SU-DHL-6 (cell line): ENCODE data around the gene CACTIN.
A peak's percentile ranks its signal among the peaks of the same experiment; 100 is the strongest.

Experiments used
- H2AFZ ChIP-seq: fragments of 200-600 bp; sonication (generic); 2 replicates; pipeline ENCODE4 v1.6.1; 2014; ENCODE audit warnings: low read depth, mild to moderate bottlenecking, moderate library complexity, mixed read lengths, antibody characterized with exemption, low read length; ENCODE audit not compliant: severe bottlenecking
- H3F3A ChIP-seq: fragments of 200-600 bp; shearing (Covaris generic); 2 replicates; pipeline ENCODE4 v1.6.0; 2016; ENCODE audit warnings: antibody characterized with exemption, mild to moderate bottlenecking; ENCODE audit not compliant: insufficient read depth
- H3K27ac ChIP-seq: fragments of 200-600 bp; sonication (generic); 2 replicates; pipeline ENCODE4 v1.5.1; 2016; ENCODE audit warnings: low read depth, mild to moderate bottlenecking, low read length, moderate library complexity, mixed read lengths
- H3K27me3 ChIP-seq: fragments of 200-600 bp; sonication (generic), shearing (Covaris generic); 2 replicates; pipeline ENCODE4 v1.6.0; 2014; ENCODE audit warnings: mild to moderate bottlenecking, low read length
- H3K36me3 ChIP-seq: fragments of 200-600 bp; sonication (generic); 2 replicates; pipeline ENCODE4 v1.6.1; 2014; ENCODE audit warnings: mild to moderate bottlenecking, low read length, mixed read lengths
- H3K4me2 ChIP-seq: fragments of 300-600, 200-600 bp; shearing (Covaris generic), sonication (generic); 2 replicates; pipeline ENCODE4 v1.6.0; 2014; ENCODE audit warnings: low read length, low read depth, mild to moderate bottlenecking; ENCODE audit not compliant: poor library complexity, severe bottlenecking
- H3K4me3 ChIP-seq: fragments of 200-600 bp; sonication (generic); 2 replicates; pipeline ENCODE4 v1.5.1; 2014; ENCODE audit warnings: antibody characterized with exemption, low read length, mild to moderate bottlenecking, mixed read lengths; ENCODE audit not compliant: insufficient read depth, poor library complexity, severe bottlenecking
- H3K79me2 ChIP-seq: fragments of 200-600 bp; sonication (generic); 2 replicates; pipeline ENCODE4 v1.6.1; 2014; ENCODE audit warnings: mild to moderate bottlenecking, low read length, moderate library complexity; ENCODE audit not compliant: insufficient read depth
- H3K9ac ChIP-seq: fragments of 200-600 bp; sonication (generic); 2 replicates; pipeline ENCODE4 v1.7.0; 2014; ENCODE audit warnings: mild to moderate bottlenecking, low read length
- H3K9me2 ChIP-seq: fragments of 200-600 bp; sonication (generic); replicated peaks from 2 replicates; pipeline ENCODE4 v1.6.1; 2014; ENCODE audit warnings: low read length; ENCODE audit not compliant: insufficient read depth
- H3K9me3 ChIP-seq: fragments of 200-600 bp; sonication (generic); 2 replicates; pipeline ENCODE4 v1.6.1; 2014; ENCODE audit warnings: low read length, mixed read lengths; ENCODE audit not compliant: insufficient read depth
- H4K20me1 ChIP-seq: fragments of 200-600 bp; sonication (generic); 2 replicates; pipeline ENCODE4 v1.6.1; 2014; ENCODE audit warnings: low read depth, mild to moderate bottlenecking, antibody characterized with exemption, low read length, moderate library complexity, mixed read lengths
- EZH2phosphoT487 ChIP-seq: fragments of 200-600 bp; sonication (generic), shearing (Covaris generic); conservative IDR thresholded peaks from 2 replicates; pipeline ENCODE4 v1.6.1; 2018; ENCODE audit warnings: mild to moderate bottlenecking, antibody characterized with exemption, low read length, moderate library complexity, mixed read lengths
- TF ChIP-seq, protein P1 (sequence below): fragments of 200-600 bp; sonication (generic); IDR thresholded peaks from one replicate; pipeline ENCODE4 v1.5.1; 2017; ENCODE audit warnings: antibody characterized with exemption, mild to moderate bottlenecking, low read length, moderate library complexity; ENCODE audit not compliant: insufficient read depth, poor library complexity, severe bottlenecking

Gene CACTIN

GRCh38 chr19:3618144-3618810, 8.3 kb downstream of the CACTIN start:
- Histone ChIP-seq H3K36me3 (no peaks in the 10 kb centered on the region), H3K4me2 (no peak overlapping the region), H3K79me2 (no peaks in the 10 kb centered on the region), H2AFZ (no peak overlapping the region), H3K27me3 (no peaks in the 10 kb centered on the region), H3F3A (no peaks in the 10 kb centered on the region), H3K9me3 (no peaks in the 10 kb centered on the region), H3K9ac (no peak overlapping the region), H3K9me2 (no peaks in the 10 kb centered on the region), H3K4me3 (no peak overlapping the region), H3K27ac (no peak overlapping the region), H4K20me1 (no peaks in the 10 kb centered on the region)
- TF ChIP-seq EZH2phosphoT487 = no peak
- TF ChIP-seq, protein P1, sequence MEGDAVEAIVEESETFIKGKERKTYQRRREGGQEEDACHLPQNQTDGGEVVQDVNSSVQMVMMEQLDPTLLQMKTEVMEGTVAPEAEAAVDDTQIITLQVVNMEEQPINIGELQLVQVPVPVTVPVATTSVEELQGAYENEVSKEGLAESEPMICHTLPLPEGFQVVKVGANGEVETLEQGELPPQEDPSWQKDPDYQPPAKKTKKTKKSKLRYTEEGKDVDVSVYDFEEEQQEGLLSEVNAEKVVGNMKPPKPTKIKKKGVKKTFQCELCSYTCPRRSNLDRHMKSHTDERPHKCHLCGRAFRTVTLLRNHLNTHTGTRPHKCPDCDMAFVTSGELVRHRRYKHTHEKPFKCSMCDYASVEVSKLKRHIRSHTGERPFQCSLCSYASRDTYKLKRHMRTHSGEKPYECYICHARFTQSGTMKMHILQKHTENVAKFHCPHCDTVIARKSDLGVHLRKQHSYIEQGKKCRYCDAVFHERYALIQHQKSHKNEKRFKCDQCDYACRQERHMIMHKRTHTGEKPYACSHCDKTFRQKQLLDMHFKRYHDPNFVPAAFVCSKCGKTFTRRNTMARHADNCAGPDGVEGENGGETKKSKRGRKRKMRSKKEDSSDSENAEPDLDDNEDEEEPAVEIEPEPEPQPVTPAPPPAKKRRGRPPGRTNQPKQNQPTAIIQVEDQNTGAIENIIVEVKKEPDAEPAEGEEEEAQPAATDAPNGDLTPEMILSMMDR = peak; percentile 90

DNA sequence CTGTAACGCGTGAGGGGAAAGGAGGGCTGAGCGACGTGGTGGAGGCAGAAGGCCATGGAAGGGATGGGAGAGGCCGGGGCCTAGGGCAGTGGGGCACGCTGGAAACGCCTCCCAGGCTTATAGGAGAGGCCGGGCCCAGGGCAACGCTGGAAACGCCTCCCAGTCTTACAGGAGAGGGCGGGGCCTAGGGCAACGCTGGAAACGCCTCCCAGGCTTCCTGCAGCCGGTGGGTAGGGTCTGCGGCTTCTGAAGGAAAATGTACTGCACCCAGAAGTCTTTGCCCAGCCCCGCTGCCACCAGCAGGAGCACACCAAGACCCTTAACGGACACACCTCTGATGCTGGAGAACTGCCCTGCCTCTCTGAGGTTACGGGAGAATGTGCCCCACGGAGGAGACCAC, 9.1 kb downstream of the CACTIN start:
- no peaks in the 10 kb centered on the region for H4K20me1 ChIP-seq
- no peak for TF ChIP-seq EZH2phosphoT487
- TF ChIP-seq, protein P1 = no peak
- no peaks in the 10 kb centered on the region for H3K36me3 ChIP-seq
- no peak overlapping the region for H3K9ac ChIP-seq
- H2AFZ ChIP-seq = no peak overlapping the region
- H3K4me3 ChIP-seq = no peak overlapping the region
- H3K9me3 ChIP-seq = no peaks in the 10 kb centered on the region
- H3K9me2 ChIP-seq = no peaks in the 10 kb centered on the region
- H3K4me2 ChIP-seq = no peak overlapping the region
- H3K27me3 ChIP-seq = no peaks in the 10 kb centered on the region
- H3K79me2 ChIP-seq = no peaks in the 10 kb centered on the region
- no peaks in the 10 kb centered on the region for H3F3A ChIP-seq
- H3K27ac ChIP-seq = no peak overlapping the region

- Histone ChIP-seq H3K27ac (no peak overlapping the region), H3K4me3 (no peak overlapping the region), H3K9me3 (no peaks in the 10 kb centered on the region), H4K20me1 (no peaks in the 10 kb centered on the region), H3K9me2 (no peaks in the 10 kb centered on the region), H2AFZ (no peak overlapping the region), H3K36me3 (no peaks in the 10 kb centered on the region), H3K9ac (no peak overlapping the region), H3K27me3 (no peaks in the 10 kb centered on the region), H3K4me2 (no peak overlapping the region), H3K79me2 (no peaks in the 10 kb centered on the region), H3F3A (no peaks in the 10 kb centered on the region)
- TF ChIP-seq, protein P1 = no peak
- TF ChIP-seq EZH2phosphoT487 = no peak
Observed at GRCh38 chr19:3615524-3616135, 11.0 kb downstream of the CACTIN start.
